ENCODE data around the gene RGS18.
"Not testable (repeated sequence)": the region's sequence is repeated elsewhere in the genome, so short reads cannot be mapped to it uniquely, and the experiment has no call there.

Gene RGS18

DNA sequence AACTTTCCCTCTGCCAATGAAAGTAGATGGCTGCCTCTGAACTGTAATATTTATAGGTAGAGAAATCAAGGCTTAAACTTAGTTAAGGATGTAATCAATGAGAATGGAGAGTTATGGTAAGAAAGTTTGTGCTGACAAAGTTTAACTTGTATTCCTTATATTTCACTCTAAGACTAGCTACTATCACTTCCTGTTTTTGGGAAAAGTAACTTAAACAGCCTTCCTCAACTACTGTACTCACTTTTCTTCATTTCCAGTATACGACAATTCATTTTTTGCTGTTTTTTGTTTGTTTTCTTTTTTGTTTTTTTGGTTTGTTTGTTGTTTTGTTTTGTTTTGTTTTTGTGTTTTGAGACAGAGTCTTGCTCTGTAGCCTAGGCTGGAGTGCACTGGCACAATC, 3.7 kb downstream of the RGS18 start:
- no peak overlapping the region for H3K4me3 ChIP-seq (replicated peaks; ENCODE audit: low read depth, low read length)
- DNase-seq (ENCODE audit: low read depth) = no peak
- TF ChIP-seq, protein P1, sequence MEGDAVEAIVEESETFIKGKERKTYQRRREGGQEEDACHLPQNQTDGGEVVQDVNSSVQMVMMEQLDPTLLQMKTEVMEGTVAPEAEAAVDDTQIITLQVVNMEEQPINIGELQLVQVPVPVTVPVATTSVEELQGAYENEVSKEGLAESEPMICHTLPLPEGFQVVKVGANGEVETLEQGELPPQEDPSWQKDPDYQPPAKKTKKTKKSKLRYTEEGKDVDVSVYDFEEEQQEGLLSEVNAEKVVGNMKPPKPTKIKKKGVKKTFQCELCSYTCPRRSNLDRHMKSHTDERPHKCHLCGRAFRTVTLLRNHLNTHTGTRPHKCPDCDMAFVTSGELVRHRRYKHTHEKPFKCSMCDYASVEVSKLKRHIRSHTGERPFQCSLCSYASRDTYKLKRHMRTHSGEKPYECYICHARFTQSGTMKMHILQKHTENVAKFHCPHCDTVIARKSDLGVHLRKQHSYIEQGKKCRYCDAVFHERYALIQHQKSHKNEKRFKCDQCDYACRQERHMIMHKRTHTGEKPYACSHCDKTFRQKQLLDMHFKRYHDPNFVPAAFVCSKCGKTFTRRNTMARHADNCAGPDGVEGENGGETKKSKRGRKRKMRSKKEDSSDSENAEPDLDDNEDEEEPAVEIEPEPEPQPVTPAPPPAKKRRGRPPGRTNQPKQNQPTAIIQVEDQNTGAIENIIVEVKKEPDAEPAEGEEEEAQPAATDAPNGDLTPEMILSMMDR (IDR thresholded peaks at IDR 0.05; ENCODE audit: low read length, missing control alignments) = no peak

DNA sequence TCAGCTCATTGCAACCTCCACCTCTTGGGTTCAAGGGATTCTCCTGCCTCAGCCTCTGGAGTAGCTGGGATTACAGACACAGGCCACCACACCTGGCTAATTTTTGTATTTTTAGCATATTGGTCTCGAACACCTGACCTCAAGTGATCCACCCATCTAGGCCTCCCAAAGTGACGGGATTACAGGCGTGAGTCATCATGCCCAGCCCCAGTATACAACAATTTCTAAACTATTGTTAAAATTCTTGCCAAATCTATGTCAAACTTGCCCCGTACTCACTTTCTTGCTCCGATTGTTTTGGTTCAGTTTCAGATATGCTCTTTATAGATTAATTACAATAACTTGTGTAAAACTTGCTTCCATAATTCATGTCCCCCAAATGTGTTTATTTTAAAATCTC, 4.1 kb downstream of the RGS18 start:
- H3K4me3 ChIP-seq (replicated peaks; ENCODE audit: low read depth, low read length) = no peak overlapping the region
- DNase-seq (ENCODE audit: low read depth) = no peak
- TF ChIP-seq, protein P1 (IDR thresholded peaks at IDR 0.05; ENCODE audit: low read length, missing control alignments) = no peak

DNA sequence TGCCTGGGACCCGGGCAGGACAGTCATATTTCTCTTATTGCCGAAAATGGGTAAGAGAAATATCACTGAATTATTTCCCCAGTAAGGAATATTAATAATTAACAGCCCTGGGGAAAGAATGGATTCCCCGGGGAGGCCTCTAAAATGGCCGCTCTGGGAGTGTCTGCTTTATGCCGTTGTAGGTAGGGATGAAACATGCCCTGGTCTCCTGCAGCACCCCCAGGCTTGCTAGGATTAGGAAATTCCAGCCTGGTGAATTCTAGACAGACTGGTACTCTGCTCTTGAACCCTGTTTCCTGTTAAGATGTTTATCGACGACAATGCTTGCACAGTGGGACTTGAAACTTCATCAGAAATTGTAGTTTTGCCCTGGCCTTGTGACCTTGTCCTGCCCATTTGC, 6.7 kb downstream of the RGS18 start:
- H3K4me3 ChIP-seq (replicated peaks; ENCODE audit: low read depth, low read length) = not testable (repeated sequence)

GRCh38 chr1:192167011-192167410, 8.7 kb downstream of the RGS18 start:
- TF ChIP-seq, protein P1 (IDR thresholded peaks at IDR 0.05; ENCODE audit: low read length, missing control alignments) = no peak
- DNase-seq (ENCODE audit: low read depth) = no peak
- H3K4me3 ChIP-seq (replicated peaks; ENCODE audit: low read depth, low read length) = no peak overlapping the region

More for the DNA sequence above, 6.7 kb downstream of the RGS18 start:
- DNase-seq (ENCODE audit: low read depth) = not testable (repeated sequence)

GRCh38 chr1:192167911-192168700, 9.8 kb downstream of the RGS18 start:
- peak; percentile 54 for DNase-seq (ENCODE audit: low read depth)
- H3K4me3 ChIP-seq (replicated peaks; ENCODE audit: low read depth, low read length) = no peak overlapping the region
- TF ChIP-seq, protein P1 (IDR thresholded peaks at IDR 0.05; ENCODE audit: low read length, missing control alignments) = no peak

- TF ChIP-seq, protein P1 (IDR thresholded peaks at IDR 0.05; ENCODE audit: low read length, missing control alignments) = no peak
- no peak for DNase-seq (ENCODE audit: low read depth)
- H3K4me3 ChIP-seq (replicated peaks; ENCODE audit: low read depth, low read length) = no peak overlapping the region
These were observed 10.7 kb downstream of the RGS18 start for GRCh38 chr1:192168964-192169363.

- H3K4me3 ChIP-seq (replicated peaks; ENCODE audit: low read depth, low read length) = no peak overlapping the region
- TF ChIP-seq, protein P1 (IDR thresholded peaks at IDR 0.05; ENCODE audit: low read length, missing control alignments) = no peak
- no peak for DNase-seq (ENCODE audit: low read depth)
These were observed 12.1 kb downstream of the RGS18 start for GRCh38 chr1:192170196-192170984.

Data from fibroblast of pulmonary artery (primary cell).